ENCODE data around the gene B4GALT7. TPM values are rescaled to one million over a fixed set of nuclear protein-coding genes. Genes with fewer than 3 reads are reported as not detected.
"Not testable (repeated sequence)": the region's sequence is repeated elsewhere in the genome, so short reads cannot be mapped to it uniquely, and the experiment has no call there.

B4GALT7 gene
- total RNA-seq, 3 donors from 2014 or later = 21.4 to 27.5 (median 22.6) TPM

DNA sequence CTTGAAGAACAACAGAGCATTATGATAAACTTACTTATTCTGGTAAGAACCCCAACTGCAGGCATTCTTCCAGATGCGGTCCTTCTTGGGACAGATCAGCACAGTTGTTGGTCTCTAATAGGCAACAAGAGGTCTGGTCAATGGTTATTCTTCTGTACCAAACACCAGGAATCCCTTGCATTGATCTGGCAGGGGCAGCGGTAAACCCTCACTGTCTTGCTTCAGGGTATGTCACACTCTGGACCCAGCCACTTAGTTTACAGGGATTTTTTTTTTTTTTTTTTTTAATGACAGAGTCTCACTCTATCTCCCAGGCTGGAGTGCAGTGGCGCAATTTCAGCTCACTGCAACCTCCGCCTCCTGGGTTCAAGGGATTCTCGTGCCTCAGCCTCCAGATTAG is 44.3 kb upstream of the B4GALT7 start:
- intact Hi-C loops (cut with DNase I; ENCODE audit: low total_unique reads) = no loop called here
- Histone ChIP-seq H3K27me3 (no peaks in the 10 kb centered on the region), H3K27ac (no peak overlapping the region), H3K36me3 (no peaks in the 10 kb centered on the region), H3K4me1 (no peaks in the 10 kb centered on the region), H3K4me3 (no peak overlapping the region), H3K9me3 (no peaks in the 10 kb centered on the region)
- TF ChIP-seq POLR2A (IDR thresholded peaks at IDR 0.05) = no peak
- no peak for TF ChIP-seq POLR2AphosphoS5 (IDR thresholded peaks at IDR 0.05)
- TF ChIP-seq, protein P1, sequence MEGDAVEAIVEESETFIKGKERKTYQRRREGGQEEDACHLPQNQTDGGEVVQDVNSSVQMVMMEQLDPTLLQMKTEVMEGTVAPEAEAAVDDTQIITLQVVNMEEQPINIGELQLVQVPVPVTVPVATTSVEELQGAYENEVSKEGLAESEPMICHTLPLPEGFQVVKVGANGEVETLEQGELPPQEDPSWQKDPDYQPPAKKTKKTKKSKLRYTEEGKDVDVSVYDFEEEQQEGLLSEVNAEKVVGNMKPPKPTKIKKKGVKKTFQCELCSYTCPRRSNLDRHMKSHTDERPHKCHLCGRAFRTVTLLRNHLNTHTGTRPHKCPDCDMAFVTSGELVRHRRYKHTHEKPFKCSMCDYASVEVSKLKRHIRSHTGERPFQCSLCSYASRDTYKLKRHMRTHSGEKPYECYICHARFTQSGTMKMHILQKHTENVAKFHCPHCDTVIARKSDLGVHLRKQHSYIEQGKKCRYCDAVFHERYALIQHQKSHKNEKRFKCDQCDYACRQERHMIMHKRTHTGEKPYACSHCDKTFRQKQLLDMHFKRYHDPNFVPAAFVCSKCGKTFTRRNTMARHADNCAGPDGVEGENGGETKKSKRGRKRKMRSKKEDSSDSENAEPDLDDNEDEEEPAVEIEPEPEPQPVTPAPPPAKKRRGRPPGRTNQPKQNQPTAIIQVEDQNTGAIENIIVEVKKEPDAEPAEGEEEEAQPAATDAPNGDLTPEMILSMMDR (IDR thresholded peaks at IDR 0.05) = no peak
- DNase-seq (ENCODE audit: low spot score in 2 of 2) = no peak

DNA sequence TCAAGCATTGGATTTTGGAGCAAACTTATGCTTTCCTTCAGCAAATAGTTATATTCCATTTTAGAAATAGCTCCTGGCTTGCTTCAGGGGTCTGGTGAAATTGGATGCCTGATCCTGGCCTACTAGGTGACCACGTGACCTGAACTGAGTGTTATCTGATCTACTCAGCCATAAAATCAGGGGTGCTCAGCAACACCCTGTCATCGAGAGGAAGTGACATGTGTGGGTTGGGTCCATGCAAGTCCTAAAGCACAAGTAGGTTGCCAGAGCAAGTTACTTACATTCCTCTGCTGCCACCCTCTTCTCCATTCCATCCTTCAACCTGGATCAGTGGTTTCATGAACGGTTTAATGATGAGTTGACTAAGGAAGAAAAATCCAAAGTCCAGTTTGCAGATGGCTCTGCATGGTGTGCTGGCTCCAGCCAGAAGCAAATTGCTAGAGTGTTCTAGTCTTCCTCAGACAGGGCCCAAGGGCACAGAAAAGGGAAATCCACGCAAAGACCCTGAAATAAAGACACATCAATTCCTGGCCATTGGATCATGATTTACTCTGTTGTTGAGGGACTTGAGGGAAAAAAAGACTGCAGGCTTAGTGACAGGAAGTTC is 42.8 kb upstream of the B4GALT7 start:
- Histone ChIP-seq H3K9me3 (peaks cover 0 to 8% of the 10 kb centered on the region in 2 donors), H3K27me3 (no peaks in the 10 kb centered on the region), H3K36me3 (no peaks in the 10 kb centered on the region), H3K27ac (no peak overlapping the region), H3K4me1 (no peaks in the 10 kb centered on the region), H3K4me3 (no peak overlapping the region)
- intact Hi-C loops (cut with DNase I; ENCODE audit: low total_unique reads) = no loop called here
- no peak for DNase-seq (ENCODE audit: low spot score in 2 of 2)
- TF ChIP-seq POLR2A (IDR thresholded peaks at IDR 0.05) = no peak
- TF ChIP-seq, protein P1 (IDR thresholded peaks at IDR 0.05) = no peak
- no peak for TF ChIP-seq POLR2AphosphoS5 (IDR thresholded peaks at IDR 0.05)

DNA sequence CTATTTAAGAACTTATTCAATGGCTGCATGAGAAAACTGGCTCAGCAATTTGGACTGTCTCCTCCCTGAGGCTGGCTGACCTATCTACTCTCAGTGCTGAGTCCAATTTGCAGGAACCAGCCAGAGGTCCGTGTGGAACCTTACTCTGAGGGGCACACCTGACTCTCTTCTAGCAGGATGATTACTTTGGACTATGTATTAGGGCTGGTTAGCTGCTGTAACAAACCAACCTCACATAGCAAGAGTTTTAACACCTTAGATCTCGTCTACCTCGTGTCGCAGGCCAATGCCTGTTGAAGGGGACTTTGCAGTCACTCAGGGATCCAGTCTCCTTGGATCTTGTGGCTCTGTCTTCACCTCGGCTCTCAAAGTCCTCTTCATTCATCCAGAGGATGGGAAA is 42.1 kb upstream of the B4GALT7 start:
- H3K36me3 ChIP-seq = no peaks in the 10 kb centered on the region
- TF ChIP-seq, protein P1 (IDR thresholded peaks at IDR 0.05) = no peak
- TF ChIP-seq POLR2AphosphoS5 (IDR thresholded peaks at IDR 0.05) (no peak), POLR2A (IDR thresholded peaks at IDR 0.05) (no peak)
- no peak for DNase-seq (ENCODE audit: low spot score in 2 of 2)
- H3K9me3 ChIP-seq = peaks cover 0 to 8% of the 10 kb centered on the region in 2 donors
- intact Hi-C loops (cut with DNase I; ENCODE audit: low total_unique reads) = no loop called here
- H3K4me3 ChIP-seq = no peak overlapping the region
- no peak overlapping the region for H3K27ac ChIP-seq
- no peaks in the 10 kb centered on the region for H3K27me3 ChIP-seq
- H3K4me1 ChIP-seq = no peaks in the 10 kb centered on the region

DNA sequence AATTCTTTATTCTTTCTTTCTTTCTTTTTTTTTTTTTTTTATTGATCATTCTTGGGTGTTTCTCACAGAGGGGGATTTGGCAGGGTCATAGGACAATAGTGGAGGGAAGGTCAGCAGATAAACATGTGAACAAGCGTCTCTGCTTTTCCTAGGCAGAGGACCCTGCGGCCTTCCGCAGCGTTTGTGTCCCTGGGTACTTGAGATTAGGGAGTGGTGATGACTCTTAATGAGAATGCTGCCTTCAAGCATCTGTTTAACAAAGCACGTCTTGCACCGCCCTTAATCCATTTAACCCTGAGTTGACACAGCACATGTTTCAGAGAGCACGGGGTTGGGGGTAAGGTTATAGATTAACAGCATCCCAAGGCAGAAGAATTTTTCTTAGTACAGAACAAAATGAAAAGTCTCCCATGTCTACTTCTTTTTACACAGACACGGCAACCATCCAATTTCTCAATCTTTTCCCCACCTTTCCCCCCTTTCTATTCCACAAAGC is 40.4 kb upstream of the B4GALT7 start:
- intact Hi-C loops (cut with DNase I; ENCODE audit: low total_unique reads) = not testable (repeated sequence)

DNA sequence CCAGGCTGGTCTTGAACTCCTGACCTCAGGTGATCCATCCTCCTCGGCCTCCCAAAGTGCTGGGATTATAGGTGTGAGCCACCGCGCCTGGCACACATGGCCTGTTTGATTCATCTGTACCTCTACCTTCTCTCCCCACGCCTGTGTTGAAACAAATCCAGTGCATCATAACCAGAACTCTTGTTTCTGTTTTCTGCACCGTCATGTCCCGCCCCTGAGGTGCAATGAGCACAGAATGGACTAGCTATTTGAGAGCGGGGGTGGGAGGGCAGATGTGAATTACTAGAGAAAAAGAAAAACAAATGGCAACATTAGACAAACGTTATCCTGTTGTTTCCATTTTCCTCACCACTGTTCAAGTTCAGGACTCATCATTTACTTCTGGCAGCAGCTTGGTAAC is 34.9 kb upstream of the B4GALT7 start:
- Histone ChIP-seq H3K36me3 (no peaks in the 10 kb centered on the region), H3K4me1 (no peaks in the 10 kb centered on the region), H3K27ac (no peak overlapping the region), H3K27me3 (no peaks in the 10 kb centered on the region), H3K4me3 (no peak overlapping the region), H3K9me3 (peaks cover 0 to 8% of the 10 kb centered on the region in 2 donors)
- DNase-seq (ENCODE audit: low spot score in 2 of 2) = no peak
- TF ChIP-seq POLR2A (IDR thresholded peaks at IDR 0.05) (no peak), POLR2AphosphoS5 (IDR thresholded peaks at IDR 0.05) (no peak)
- TF ChIP-seq, protein P1 (IDR thresholded peaks at IDR 0.05) = no peak
- intact Hi-C loops (cut with DNase I; ENCODE audit: low total_unique reads) = no loop called here

More for the DNA sequence above, 40.4 kb upstream of the B4GALT7 start:
- not testable (repeated sequence) for H3K4me3 ChIP-seq; H3K36me3 ChIP-seq; DNase-seq (ENCODE audit: low spot score in 2 of 2); H3K9me3 ChIP-seq; H3K27me3 ChIP-seq; H3K4me1 ChIP-seq; H3K27ac ChIP-seq
